ENCODE results near the gene MAST4. TPM values are rescaled to one million over a fixed set of nuclear protein-coding genes. Genes with fewer than 3 reads are reported as not detected.

The MAST4 gene
- total RNA-seq, 1 donor: 23.2 TPM

GRCh38 chr5:66969963-66970362 is 373.8 kb downstream of the MAST4 start:
- DNase-seq (ENCODE audit: low read depth): no peak
- TF ChIP-seq CTCF (IDR thresholded peaks at IDR 0.05; ENCODE audit: insufficient read depth, low read length): no peak
- no peak overlapping the region for H3K4me3 ChIP-seq (ENCODE audit: low read depth, low read length)

GRCh38 chr5:66972004-66972403 is 375.8 kb downstream of the MAST4 start:
- no peak for TF ChIP-seq CTCF (IDR thresholded peaks at IDR 0.05; ENCODE audit: insufficient read depth, low read length)
- no peak overlapping the region for H3K4me3 ChIP-seq (ENCODE audit: low read depth, low read length)
- DNase-seq (ENCODE audit: low read depth): no peak

- no peak for DNase-seq (ENCODE audit: low read depth)
Measured at GRCh38 chr5:66974256-66974655, 378.1 kb downstream of the MAST4 start.

GRCh38 chr5:66976108-66976507 is 379.9 kb downstream of the MAST4 start:
- TF ChIP-seq CTCF (IDR thresholded peaks at IDR 0.05; ENCODE audit: insufficient read depth, low read length): no peak
- no peak for DNase-seq (ENCODE audit: low read depth)
- no peak overlapping the region for H3K4me3 ChIP-seq (ENCODE audit: low read depth, low read length)

More at GRCh38 chr5:66974256-66974655, 378.1 kb downstream of the MAST4 start:
- no peak for TF ChIP-seq CTCF (IDR thresholded peaks at IDR 0.05; ENCODE audit: insufficient read depth, low read length)
- H3K4me3 ChIP-seq (ENCODE audit: low read depth, low read length): no peak overlapping the region

GRCh38 chr5:66979738-66980137 is 383.5 kb downstream of the MAST4 start:
- no peak for TF ChIP-seq CTCF (IDR thresholded peaks at IDR 0.05; ENCODE audit: insufficient read depth, low read length)
- no peak for DNase-seq (ENCODE audit: low read depth)

GRCh38 chr5:66981266-66982055 is 385.3 kb downstream of the MAST4 start:
- DNase-seq (ENCODE audit: low read depth): no peak
- TF ChIP-seq CTCF (IDR thresholded peaks at IDR 0.05; ENCODE audit: insufficient read depth, low read length): no peak
- no peak overlapping the region for H3K4me3 ChIP-seq (ENCODE audit: low read depth, low read length)

More at GRCh38 chr5:66979738-66980137, 383.5 kb downstream of the MAST4 start:
- no peak overlapping the region for H3K4me3 ChIP-seq (ENCODE audit: low read depth, low read length)

- H3K4me3 ChIP-seq (ENCODE audit: low read depth, low read length): no peak overlapping the region
- DNase-seq (ENCODE audit: low read depth): no peak
- no peak for TF ChIP-seq CTCF (IDR thresholded peaks at IDR 0.05; ENCODE audit: insufficient read depth, low read length)
Measured at GRCh38 chr5:66982056-66982387, 385.8 kb downstream of the MAST4 start.

All from fibroblast of the aortic adventitia (primary cell).